T-helper 9 cell (primary cell): ENCODE measurements around the gene BLOC1S5.
"Not testable (repeated sequence)": the region's sequence is repeated elsewhere in the genome, so short reads cannot be mapped to it uniquely, and the experiment has no call there.

Experiments
- DNase-seq: peaks from one replicate; pipeline ENCODE4 v3.0.0-alpha.2; 2020

BLOC1S5 gene

GRCh38 chr6:7992002-7992815 is 72.0 kb downstream of the BLOC1S5 start:
- DNase-seq = no peak

- no peak for DNase-seq
Observed at GRCh38 chr6:7991536-7991935, 72.7 kb downstream of the BLOC1S5 start.

- DNase-seq = no peak
Observed at GRCh38 chr6:7986219-7986618, 78.0 kb downstream of the BLOC1S5 start.

- DNase-seq = not testable (repeated sequence)
Observed at GRCh38 chr6:7983967-7984366, 80.2 kb downstream of the BLOC1S5 start.

DNA sequence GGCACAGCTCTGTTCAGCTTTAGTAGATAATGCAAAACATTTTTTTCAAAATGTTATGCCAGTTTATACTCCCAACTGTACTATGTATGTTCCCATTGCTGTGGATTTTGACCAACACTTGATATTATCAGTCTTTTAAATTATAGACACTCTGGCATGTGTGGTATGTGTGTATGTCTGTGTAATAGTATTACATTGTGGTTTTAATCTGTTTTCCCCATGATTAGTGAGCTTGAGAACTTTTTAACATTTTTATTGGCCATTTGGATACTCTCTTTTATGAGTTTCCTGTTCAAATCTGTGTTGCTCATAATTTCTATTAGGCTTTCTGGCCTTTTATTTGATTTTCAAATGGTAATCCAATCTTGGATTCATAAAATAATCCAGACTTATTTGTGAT is 84.4 kb downstream of the BLOC1S5 start:
- no peak for DNase-seq

DNA sequence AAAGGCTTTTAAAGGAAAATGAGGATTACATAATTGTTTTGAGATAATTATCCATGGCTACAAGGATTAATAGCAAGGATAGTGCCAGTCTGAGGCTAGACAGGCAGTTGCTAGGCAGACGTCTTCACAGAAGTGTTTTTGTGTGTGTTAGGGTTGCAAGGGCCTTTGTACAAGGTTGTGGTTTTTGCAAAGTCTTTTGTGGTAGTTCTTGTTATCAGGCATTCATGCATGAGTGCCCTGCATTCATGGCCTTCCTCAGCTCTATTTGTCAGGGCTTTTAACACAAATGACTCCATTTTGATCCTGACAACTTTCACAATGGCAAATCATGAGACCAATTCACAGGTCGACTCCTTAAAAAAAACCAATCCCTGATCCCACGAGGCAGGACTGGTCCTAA is 85.5 kb downstream of the BLOC1S5 start:
- DNase-seq = no peak

DNA sequence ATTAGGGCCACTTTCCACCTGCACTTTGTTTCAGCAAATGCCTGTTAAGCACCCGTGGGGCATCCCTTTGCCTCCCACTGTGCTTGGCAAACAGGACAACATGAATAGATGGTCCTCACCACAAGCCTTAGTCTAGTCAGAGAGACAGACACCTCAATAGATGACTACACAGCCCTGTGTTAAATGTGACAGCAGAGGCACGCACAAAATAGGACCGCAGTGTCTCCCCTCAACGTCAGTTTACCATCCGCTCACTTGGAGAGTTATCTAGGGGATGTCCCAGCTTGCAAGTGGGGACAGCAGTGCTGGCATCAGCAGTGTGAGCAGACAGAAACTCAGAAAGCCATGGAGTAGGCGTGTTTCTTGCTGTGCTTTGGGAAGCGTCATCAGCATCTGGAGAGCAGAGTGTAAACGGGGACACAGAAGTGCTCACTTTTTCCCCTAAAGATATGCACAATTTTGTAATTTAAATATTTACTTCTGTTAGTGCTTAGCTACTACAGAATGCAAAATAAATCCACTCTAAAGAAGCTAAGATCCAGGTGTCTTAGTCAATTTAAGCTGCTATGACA is 87.6 kb downstream of the BLOC1S5 start:
- no peak for DNase-seq

- no peak for DNase-seq
Observed at GRCh38 chr6:7975764-7976146, 88.4 kb downstream of the BLOC1S5 start.

- no peak for DNase-seq
Observed at GRCh38 chr6:7974938-7975763, 89.0 kb downstream of the BLOC1S5 start.

DNA sequence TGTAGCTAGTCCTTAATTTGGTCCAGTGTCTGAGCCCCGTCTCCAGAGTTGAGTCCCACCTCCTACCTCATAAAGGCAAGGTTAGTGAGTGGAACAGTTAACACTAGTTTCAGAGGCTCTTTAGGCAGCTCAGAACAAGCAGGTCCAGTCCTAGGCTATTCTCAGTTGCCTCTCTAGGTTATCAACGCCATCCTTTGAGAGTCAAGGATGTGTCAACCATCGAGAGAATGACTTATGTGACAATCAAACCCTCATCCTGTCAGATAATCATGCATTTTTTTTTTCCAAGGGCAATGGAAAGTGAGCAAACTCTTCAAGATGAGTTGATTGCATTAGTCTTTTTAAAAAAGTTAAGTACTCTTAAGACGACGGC is 89.6 kb downstream of the BLOC1S5 start:
- DNase-seq = no peak

- no peak for DNase-seq
Observed at GRCh38 chr6:7973584-7973983, 90.6 kb downstream of the BLOC1S5 start.

- no peak for DNase-seq
Observed at GRCh38 chr6:7971499-7971898, 92.7 kb downstream of the BLOC1S5 start.

GRCh38 chr6:7970616-7971015 is 93.6 kb downstream of the BLOC1S5 start:
- no peak for DNase-seq
